RWPE2 (cell line): ENCODE data around the gene DCLRE1A.

Experiments used
- ATAC-seq: fragments of 200-7000 bp; cut with Tn5 transposase; 3 replicates; pipeline ENCODE4 v1.9.1; 2021; ENCODE audit warnings: low read depth
- DNase-seq: peaks from one replicate; pipeline ENCODE4 v3.0.0-alpha.2; 2020; ENCODE audit warnings: low spot score
- H3K27ac ChIP-seq: fragments of 450-650 bp; 2 replicates; pipeline ENCODE4 v1.5.1; 2017; ENCODE audit warnings: mild to moderate bottlenecking; ENCODE audit not compliant: poor library complexity, severe bottlenecking
- H3K27me3 ChIP-seq: fragments of 250-450 bp; sonication (Bioruptor Pico); 2 replicates; pipeline ENCODE4 v1.5.1; 2021; ENCODE audit warnings: mild to moderate bottlenecking, moderate library complexity; ENCODE audit not compliant: insufficient read depth, poor library complexity, severe bottlenecking
- H3K36me3 ChIP-seq: fragments of 250-450 bp; sonication (Bioruptor Pico); 2 replicates; pipeline ENCODE4 v1.5.1; 2020; ENCODE audit warnings: low read depth, mild to moderate bottlenecking, moderate library complexity
- H3K4me1 ChIP-seq: fragments of 250-450 bp; sonication (Bioruptor Pico); 2 replicates; pipeline ENCODE4 v1.5.1; 2021; ENCODE audit warnings: mild to moderate bottlenecking, moderate library complexity; ENCODE audit not compliant: insufficient read depth, poor library complexity, severe bottlenecking
- H3K4me3 ChIP-seq: fragments of 250-450 bp; sonication (Bioruptor Pico); 2 replicates; pipeline ENCODE4 v1.5.1; 2021; ENCODE audit warnings: mild to moderate bottlenecking, moderate library complexity; ENCODE audit not compliant: severe bottlenecking
- H3K9me3 ChIP-seq: fragments of 250-450 bp; sonication (Bioruptor Pico); 2 replicates; pipeline ENCODE4 v1.5.1; 2021; ENCODE audit warnings: mild to moderate bottlenecking, moderate library complexity; ENCODE audit not compliant: severe bottlenecking
- CTCF ChIP-seq: fragments of 450-650 bp; IDR thresholded peaks from one replicate; pipeline ENCODE4 v1.5.1; 2017; ENCODE audit warnings: mild to moderate bottlenecking, moderate library complexity; ENCODE audit not compliant: poor library complexity, severe bottlenecking

The DCLRE1A gene

GRCh38 chr10:113854013-113854760 lies at the start of gene DCLRE1A, which contains the start of gene NHLRC2:
DCLRE1A (minus strand) TSS chr10:113854082; CDS start chr10:113853182, 900 bp downstream.
NHLRC2 (plus strand) TSS chr10:113854661; CDS start chr10:113854873, 212 bp downstream.
- Histone ChIP-seq H3K27ac (peak within 1 kb of the TSS; percentile 71), H3K27me3 (no peaks in the 10 kb centered on the region), H3K4me3 (peak within 1 kb of the TSS; percentile 93), H3K4me1 (peaks cover 27% of the 10 kb centered on the region), H3K9me3 (no peaks in the 10 kb centered on the region), H3K36me3 (peaks cover 30% of the 10 kb centered on the region)
- ATAC-seq (peak; percentile 71), DNase-seq (peak; percentile 72)
- no peak for TF ChIP-seq CTCF

DNA sequence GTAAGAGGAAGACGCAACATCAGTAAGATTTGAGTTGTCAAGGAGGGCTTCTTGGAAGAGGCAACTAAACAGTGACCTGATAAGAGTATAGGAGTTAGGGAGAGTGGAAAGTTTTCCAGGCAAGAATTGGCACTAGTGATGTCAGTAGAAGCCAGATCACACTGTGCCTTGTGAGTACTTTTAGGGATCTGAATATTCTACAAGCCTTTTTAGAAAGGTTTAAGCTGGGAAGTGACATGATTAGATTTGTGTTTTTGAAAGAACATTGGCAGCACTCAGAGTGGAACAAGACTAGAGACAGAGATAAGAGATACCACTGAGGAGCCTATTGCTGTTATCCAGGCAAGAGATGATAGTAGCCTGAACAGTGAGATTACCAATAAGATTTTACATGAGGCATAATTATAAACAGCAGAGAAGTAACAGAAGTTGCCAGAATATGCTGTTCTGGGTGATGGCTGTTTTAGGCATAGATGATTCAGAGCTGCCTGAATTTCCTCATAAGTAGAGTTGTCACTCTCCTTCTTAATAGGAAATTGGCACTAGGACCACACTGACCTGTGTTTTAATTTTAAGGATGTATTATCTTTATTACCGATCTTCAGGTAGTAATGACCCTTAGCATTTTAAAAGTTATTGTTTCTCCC lies 46.2 kb upstream of the DCLRE1A start:
- no peak for DNase-seq
- Histone ChIP-seq H3K27me3 (no peaks in the 10 kb centered on the region), H3K36me3 (peaks cover 72% of the 10 kb centered on the region), H3K9me3 (no peaks in the 10 kb centered on the region), H3K27ac (no peak overlapping the region), H3K4me1 (peaks cover 5% of the 10 kb centered on the region), H3K4me3 (no peak overlapping the region)
- no peak for TF ChIP-seq CTCF
- ATAC-seq, result no peak

GRCh38 chr10:113897693-113898618 lies 44.1 kb upstream of the DCLRE1A start:
- Histone ChIP-seq H3K27me3 (no peaks in the 10 kb centered on the region), H3K4me3 (no peak overlapping the region), H3K27ac (no peak overlapping the region), H3K9me3 (no peaks in the 10 kb centered on the region), H3K36me3 (peaks cover 52% of the 10 kb centered on the region), H3K4me1 (peaks cover 12% of the 10 kb centered on the region)
- DNase-seq (no peak), ATAC-seq (no peak)
- no peak for TF ChIP-seq CTCF

DNA sequence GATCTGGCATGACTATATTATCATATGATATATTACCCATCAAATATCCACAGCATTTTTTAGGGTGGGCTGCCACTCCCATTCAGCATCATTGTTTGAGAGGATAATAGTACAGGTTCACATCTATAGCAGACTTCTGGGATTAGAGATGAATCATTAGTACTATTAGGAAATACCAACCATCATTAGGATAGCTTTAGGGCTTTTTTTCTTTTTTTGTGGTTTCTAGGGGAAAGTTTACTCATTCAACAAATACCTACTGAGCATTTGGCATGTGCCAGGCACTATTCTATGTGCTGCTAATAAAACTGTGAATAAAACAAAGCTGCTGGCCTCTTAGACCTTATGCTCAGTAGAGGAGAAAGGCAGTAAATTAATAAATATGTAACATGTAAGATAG lies 41.1 kb upstream of the DCLRE1A start:
- no peaks in the 10 kb centered on the region for H3K9me3 ChIP-seq
- no peak overlapping the region for H3K27ac ChIP-seq
- no peak overlapping the region for H3K4me3 ChIP-seq
- peaks cover 12% of the 10 kb centered on the region for H3K4me1 ChIP-seq
- DNase-seq (no peak), ATAC-seq (peak; percentile 96)
- peaks cover 24% of the 10 kb centered on the region for H3K36me3 ChIP-seq
- no peak for TF ChIP-seq CTCF
- no peaks in the 10 kb centered on the region for H3K27me3 ChIP-seq
